Nephron progenitor cell (in vitro differentiated cells): ENCODE results near the gene COL27A1.
A peak's percentile ranks its signal among the peaks of the same experiment; 100 is the strongest.

Experiments used
- DNase-seq: peaks from one replicate; pipeline ENCODE4 v3.0.0; 2021
- H3K27ac Mint-ChIP-seq: 2 replicates; pipeline ENCODE4 v1.8.0; 2021; ENCODE audit warnings: mild to moderate bottlenecking, moderate library complexity, mixed read lengths
- H3K27me3 Mint-ChIP-seq: 2 replicates; pipeline ENCODE4 v1.8.0; 2021; ENCODE audit warnings: mild to moderate bottlenecking, low read depth, mixed read lengths; ENCODE audit not compliant: poor library complexity
- H3K36me3 Mint-ChIP-seq: 2 replicates; pipeline ENCODE4 v1.8.0; 2021; ENCODE audit warnings: low read depth, mixed read lengths
- H3K4me1 Mint-ChIP-seq: 2 replicates; pipeline ENCODE4 v1.8.0; 2021; ENCODE audit warnings: mixed read lengths
- H3K4me3 Mint-ChIP-seq: 2 replicates; pipeline ENCODE4 v1.8.0; 2021; ENCODE audit warnings: mild to moderate bottlenecking, moderate library complexity, mixed read lengths
- H3K9me3 Mint-ChIP-seq: 2 replicates; pipeline ENCODE4 v1.8.0; 2021; ENCODE audit warnings: mild to moderate bottlenecking, moderate library complexity, mixed read lengths
- TF ChIP-seq, protein P1 (sequence below): fragments of 200-600 bp; sonication (generic); IDR thresholded peaks from 2 replicates; pipeline ENCODE4 v1.5.0; 2021; ENCODE audit warnings: antibody characterized with exemption

The COL27A1 gene

DNA sequence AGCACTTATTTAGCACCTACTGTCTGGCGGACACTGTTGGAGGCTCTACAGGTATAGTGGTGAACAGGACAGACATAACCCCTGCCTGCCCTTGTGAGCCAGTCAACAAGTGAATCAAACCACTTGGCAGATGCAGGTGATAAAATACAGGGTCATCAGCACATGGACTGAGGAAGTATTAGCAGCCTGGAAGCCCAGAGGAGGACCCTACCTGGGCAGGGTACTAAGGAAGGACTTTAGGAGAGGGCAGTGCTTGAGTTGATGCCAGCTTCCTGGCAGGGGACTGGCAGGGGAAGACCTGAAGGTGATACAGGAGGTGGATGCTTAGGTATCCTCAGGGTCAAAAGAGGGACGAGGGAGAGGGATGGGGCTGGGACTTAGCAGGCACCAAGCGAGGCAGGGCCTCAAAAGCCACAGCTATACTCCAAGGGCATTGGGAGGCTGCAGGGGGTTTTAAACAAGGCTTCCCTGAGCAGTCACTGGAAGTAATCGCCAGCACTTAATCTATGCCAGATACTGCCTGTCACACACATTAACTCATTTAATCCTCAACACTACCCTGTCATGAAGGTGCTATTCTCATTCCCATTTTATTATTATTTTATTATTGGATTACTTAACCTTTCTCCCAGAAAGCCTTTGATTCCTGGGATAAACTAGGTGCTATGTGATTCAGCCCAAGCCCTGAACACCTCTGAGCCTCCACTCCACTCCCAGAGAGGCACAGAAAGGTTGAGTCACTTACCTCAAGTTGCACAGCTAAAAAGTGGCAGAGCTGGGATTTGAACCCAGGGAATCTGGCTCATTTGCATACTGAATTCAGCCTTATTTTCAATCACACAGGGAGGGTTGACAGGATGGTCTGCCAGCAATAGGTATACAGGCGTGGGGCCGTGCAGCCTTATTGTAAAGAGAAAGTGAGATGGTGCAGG lies 103.8 kb downstream of the COL27A1 start:
- no peak overlapping the region for H3K4me3 Mint-ChIP-seq
- H3K36me3 Mint-ChIP-seq = no peaks in the 10 kb centered on the region
- TF ChIP-seq, protein P1, sequence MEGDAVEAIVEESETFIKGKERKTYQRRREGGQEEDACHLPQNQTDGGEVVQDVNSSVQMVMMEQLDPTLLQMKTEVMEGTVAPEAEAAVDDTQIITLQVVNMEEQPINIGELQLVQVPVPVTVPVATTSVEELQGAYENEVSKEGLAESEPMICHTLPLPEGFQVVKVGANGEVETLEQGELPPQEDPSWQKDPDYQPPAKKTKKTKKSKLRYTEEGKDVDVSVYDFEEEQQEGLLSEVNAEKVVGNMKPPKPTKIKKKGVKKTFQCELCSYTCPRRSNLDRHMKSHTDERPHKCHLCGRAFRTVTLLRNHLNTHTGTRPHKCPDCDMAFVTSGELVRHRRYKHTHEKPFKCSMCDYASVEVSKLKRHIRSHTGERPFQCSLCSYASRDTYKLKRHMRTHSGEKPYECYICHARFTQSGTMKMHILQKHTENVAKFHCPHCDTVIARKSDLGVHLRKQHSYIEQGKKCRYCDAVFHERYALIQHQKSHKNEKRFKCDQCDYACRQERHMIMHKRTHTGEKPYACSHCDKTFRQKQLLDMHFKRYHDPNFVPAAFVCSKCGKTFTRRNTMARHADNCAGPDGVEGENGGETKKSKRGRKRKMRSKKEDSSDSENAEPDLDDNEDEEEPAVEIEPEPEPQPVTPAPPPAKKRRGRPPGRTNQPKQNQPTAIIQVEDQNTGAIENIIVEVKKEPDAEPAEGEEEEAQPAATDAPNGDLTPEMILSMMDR = no peak
- peaks cover 4% of the 10 kb centered on the region for H3K4me1 Mint-ChIP-seq
- no peak overlapping the region for H3K27ac Mint-ChIP-seq
- H3K27me3 Mint-ChIP-seq = peaks cover 3% of the 10 kb centered on the region
- H3K9me3 Mint-ChIP-seq = no peaks in the 10 kb centered on the region
- no peak for DNase-seq

DNA sequence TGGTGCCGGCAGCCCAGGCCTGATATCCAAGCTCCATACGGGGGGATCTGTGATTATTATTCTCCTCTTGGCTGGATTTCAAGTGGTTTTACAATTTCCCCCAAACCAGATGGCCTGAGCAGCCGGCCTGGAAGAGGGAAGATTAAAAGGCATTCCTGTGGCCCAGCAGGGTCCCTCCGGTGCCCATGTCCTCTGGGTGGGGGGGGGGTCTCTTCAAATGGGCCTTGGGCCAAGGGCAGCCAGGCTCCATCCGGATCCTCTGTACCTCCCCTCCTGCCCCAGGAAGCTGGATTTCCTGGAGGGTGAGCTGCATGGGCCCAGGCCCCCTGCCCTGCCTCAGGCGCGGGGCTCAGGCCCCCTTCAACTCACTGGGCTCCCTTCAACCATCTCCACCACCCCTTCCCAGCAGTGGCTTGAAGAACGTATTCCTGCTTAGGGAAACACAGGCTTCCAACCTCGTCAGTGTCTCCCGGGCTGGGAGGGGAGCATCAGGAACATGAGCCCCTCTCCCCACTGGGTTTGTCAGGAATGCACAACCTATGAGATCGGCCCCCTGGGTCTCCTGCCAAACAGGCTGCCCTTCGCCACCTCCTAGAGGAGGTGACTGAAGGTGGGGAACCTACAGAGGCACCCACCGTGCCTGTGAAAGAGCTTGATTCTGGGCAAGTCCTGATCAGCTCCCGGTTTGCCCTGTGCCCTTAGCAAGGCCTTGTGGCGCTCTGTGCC lies 104.6 kb downstream of the COL27A1 start:
- Mint-ChIP-seq H3K27ac (no peak overlapping the region), H3K9me3 (no peaks in the 10 kb centered on the region), H3K4me3 (no peak overlapping the region), H3K36me3 (no peaks in the 10 kb centered on the region), H3K27me3 (peaks cover 3% of the 10 kb centered on the region), H3K4me1 (peaks cover 4% of the 10 kb centered on the region)
- TF ChIP-seq, protein P1 = no peak
- no peak for DNase-seq

DNA sequence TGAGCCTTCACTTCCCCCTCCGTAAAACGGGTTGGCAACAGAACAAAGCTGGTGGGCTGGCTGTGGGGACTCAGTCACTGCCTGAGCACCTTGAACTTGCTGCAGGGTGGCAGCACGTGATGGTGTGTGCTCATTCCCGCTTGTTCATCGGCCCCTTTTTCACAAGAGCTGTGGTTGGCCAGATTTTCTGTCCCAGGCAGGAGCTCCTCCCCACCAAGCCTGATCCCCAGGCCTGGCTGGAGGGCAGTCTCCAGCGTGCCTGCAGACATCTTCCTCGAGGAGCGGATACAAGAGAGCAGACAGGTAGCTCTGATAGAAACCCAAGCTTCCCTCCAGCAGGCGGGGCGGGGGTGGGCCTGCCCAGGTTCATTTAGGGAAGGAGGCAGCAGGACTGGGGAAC lies 105.7 kb downstream of the COL27A1 start:
- H3K36me3 Mint-ChIP-seq = no peaks in the 10 kb centered on the region
- DNase-seq = no peak
- H3K4me3 Mint-ChIP-seq = no peak overlapping the region
- H3K27me3 Mint-ChIP-seq = peaks cover 3% of the 10 kb centered on the region
- H3K27ac Mint-ChIP-seq = no peak overlapping the region
- H3K9me3 Mint-ChIP-seq = no peaks in the 10 kb centered on the region
- TF ChIP-seq, protein P1 = no peak
- peaks cover 4% of the 10 kb centered on the region for H3K4me1 Mint-ChIP-seq

DNA sequence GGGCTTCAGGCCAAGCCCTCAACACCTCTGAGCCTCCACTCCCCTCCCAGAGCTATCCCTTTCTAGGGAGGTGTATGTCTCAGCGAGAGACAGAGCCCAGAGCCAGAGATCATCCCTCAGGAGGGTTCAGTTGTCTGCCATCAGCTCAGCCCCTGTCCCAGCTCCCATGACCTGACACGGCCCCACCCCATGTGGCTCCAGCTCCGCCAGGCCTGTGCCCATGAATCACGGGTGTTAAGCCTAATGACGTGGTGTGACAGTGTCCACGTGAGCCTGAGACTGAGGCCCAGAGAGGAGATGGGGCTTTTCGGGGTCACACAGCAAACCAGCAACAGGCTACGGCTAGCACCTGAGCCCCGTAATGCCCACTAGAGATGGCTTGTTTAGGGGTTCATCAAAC lies 106.7 kb downstream of the COL27A1 start:
- Mint-ChIP-seq H3K4me3 (no peak overlapping the region), H3K9me3 (no peaks in the 10 kb centered on the region), H3K27me3 (peaks cover 3% of the 10 kb centered on the region), H3K4me1 (peaks cover 4% of the 10 kb centered on the region), H3K36me3 (no peaks in the 10 kb centered on the region), H3K27ac (no peak overlapping the region)
- TF ChIP-seq, protein P1 = no peak
- DNase-seq = no peak

DNA sequence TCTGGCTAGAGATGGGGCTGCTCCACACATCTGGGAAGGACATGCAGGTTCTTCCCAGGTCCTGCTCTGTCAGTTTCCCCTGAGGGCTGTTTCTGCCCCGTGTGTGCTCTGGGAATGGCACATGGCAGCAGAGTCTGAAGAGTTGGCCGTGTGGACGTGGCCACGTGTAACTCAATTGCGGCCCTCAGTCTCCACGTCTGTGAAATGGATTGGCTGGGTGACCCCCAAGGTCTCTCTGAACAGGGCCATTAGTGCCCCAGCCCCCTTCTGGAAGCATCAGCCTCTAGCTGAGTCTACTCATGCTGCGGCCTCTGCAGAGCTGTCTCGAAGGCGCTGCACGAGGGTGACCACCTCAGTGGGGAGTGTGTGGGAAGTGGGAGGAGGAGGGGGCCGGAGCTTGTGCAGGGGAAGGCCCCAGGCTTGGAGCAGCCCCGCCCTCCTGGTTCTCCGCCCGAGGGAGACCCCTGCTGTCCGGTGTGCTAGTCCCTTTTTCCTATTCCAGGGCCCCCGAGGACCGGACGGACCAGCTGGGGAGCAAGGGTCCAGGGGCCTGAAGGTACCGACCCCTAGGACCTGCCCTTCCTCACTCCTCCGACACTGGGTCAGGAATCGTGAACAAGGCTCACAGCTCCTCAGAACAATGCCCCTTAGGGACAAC lies 108.6 kb downstream of the COL27A1 start:
- H3K9me3 Mint-ChIP-seq = no peaks in the 10 kb centered on the region
- TF ChIP-seq, protein P1 = no peak
- H3K27me3 Mint-ChIP-seq = peaks cover under 1% of the 10 kb centered on the region
- H3K4me3 Mint-ChIP-seq = no peak overlapping the region
- peaks cover 4% of the 10 kb centered on the region for H3K4me1 Mint-ChIP-seq
- H3K27ac Mint-ChIP-seq = no peak overlapping the region
- peak; percentile 67 for DNase-seq
- H3K36me3 Mint-ChIP-seq = no peaks in the 10 kb centered on the region
